H9 (cell line): ENCODE measurements around the gene GATD1. TPM values are rescaled to one million over a fixed set of nuclear protein-coding genes. Genes with fewer than 3 reads are reported as not detected.
A peak's percentile ranks its signal among the peaks of the same experiment; 100 is the strongest.

Experiments
- DNase-seq: peaks from one replicate; pipeline ENCODE4 v3.0.0-alpha.2; 2017
- H2AFZ ChIP-seq: one replicate; pipeline ENCODE4 v1.6.1; 2013; ENCODE audit warnings: mild to moderate bottlenecking, low read length, control low read depth, moderate library complexity
- H2AK5ac ChIP-seq: 2 replicates; pipeline ENCODE4 v1.6.1; 2013; ENCODE audit warnings: low read length, control low read depth, mixed read lengths; ENCODE audit not compliant: insufficient read length
- H2BK120ac ChIP-seq: one replicate; pipeline ENCODE4 v1.6.1; 2013; ENCODE audit warnings: low read depth, mild to moderate bottlenecking, low read length, control low read depth, inconsistent platforms; ENCODE audit not compliant: poor library complexity, severe bottlenecking
- H2BK12ac ChIP-seq: 2 replicates; pipeline ENCODE4 v1.6.1; 2013; ENCODE audit warnings: low read length, control low read depth, mixed read lengths, low read depth; ENCODE audit not compliant: insufficient read length
- H2BK15ac ChIP-seq: 2 replicates; pipeline ENCODE4 v1.6.1; 2013; ENCODE audit warnings: low read depth, low read length, control low read depth
- H2BK20ac ChIP-seq: one replicate; pipeline ENCODE4 v1.6.1; 2013; ENCODE audit warnings: low read depth, mild to moderate bottlenecking, low read length, control low read depth, inconsistent platforms; ENCODE audit not compliant: poor library complexity, severe bottlenecking
- H2BK5ac ChIP-seq: 2 replicates; pipeline ENCODE4 v1.6.1; 2013; ENCODE audit warnings: low read length, control low read depth, mixed read lengths; ENCODE audit not compliant: insufficient read length
- H3K14ac ChIP-seq: 2 replicates; pipeline ENCODE4 v1.6.1; 2013; ENCODE audit warnings: low read length, control low read depth; ENCODE audit not compliant: insufficient read depth
- H3K18ac ChIP-seq: 2 replicates; pipeline ENCODE4 v1.6.1; 2013; ENCODE audit warnings: low read depth, mild to moderate bottlenecking, mixed read lengths, low read length, control low read depth; ENCODE audit not compliant: insufficient read length
- H3K23ac ChIP-seq: 2 replicates; pipeline ENCODE4 v1.6.1; 2013; ENCODE audit warnings: low read length, control low read depth, mixed read lengths, low read depth; ENCODE audit not compliant: insufficient read length
- H3K23me2 ChIP-seq: 2 replicates; pipeline ENCODE4 v1.6.1; 2013; ENCODE audit warnings: low read depth, mild to moderate bottlenecking, mixed read lengths, low read length, control low read depth; ENCODE audit not compliant: insufficient read length, poor library complexity, severe bottlenecking
- H3K27ac ChIP-seq: 2 replicates; pipeline ENCODE4 v1.5.1; 2013; ENCODE audit warnings: low read length, control low read depth, mixed read lengths, low read depth; ENCODE audit not compliant: insufficient read length
- H3K27me3 ChIP-seq: 2 replicates; pipeline ENCODE4 v1.6.1; 2013; ENCODE audit warnings: low read length, control low read depth, inconsistent platforms; ENCODE audit not compliant: insufficient read depth
- H3K4ac ChIP-seq: 2 replicates; pipeline ENCODE4 v1.6.1; 2013; ENCODE audit warnings: low read depth, mild to moderate bottlenecking, control low read depth, inconsistent platforms, low read length, moderate library complexity
- H3K4me1 ChIP-seq: 2 replicates; pipeline ENCODE4 v1.6.1; 2013; ENCODE audit warnings: low read length, control low read depth, inconsistent platforms; ENCODE audit not compliant: insufficient read depth
- H3K4me2 ChIP-seq: 2 replicates; pipeline ENCODE4 v1.6.1; 2013; ENCODE audit warnings: low read length, control low read depth, mixed read lengths; ENCODE audit not compliant: insufficient read length, insufficient read depth
- H3K56ac ChIP-seq: 2 replicates; pipeline ENCODE4 v1.6.1; 2013; ENCODE audit warnings: low read depth, mild to moderate bottlenecking, mixed read lengths, low read length, control low read depth; ENCODE audit not compliant: insufficient read length
- H3K79me1 ChIP-seq: 2 replicates; pipeline ENCODE4 v1.6.1; 2013; ENCODE audit warnings: low read depth, mild to moderate bottlenecking, moderate library complexity, low read length, control low read depth, inconsistent platforms; ENCODE audit not compliant: insufficient read depth, poor library complexity, severe bottlenecking
- H3K79me2 ChIP-seq: 2 replicates; pipeline ENCODE4 v1.6.1; 2013; ENCODE audit warnings: low read length, control low read depth, inconsistent platforms; ENCODE audit not compliant: insufficient read depth
- H3K9ac ChIP-seq: 2 replicates; pipeline ENCODE4 v1.6.1; 2013; ENCODE audit warnings: low read length, control low read depth, mixed read lengths; ENCODE audit not compliant: insufficient read length; ENCODE audit errors: extremely low read depth
- H3K9me3 ChIP-seq: one replicate; pipeline ENCODE4 v1.6.1; 2013; ENCODE audit warnings: low read depth, low read length, inconsistent platforms; ENCODE audit not compliant: control insufficient read depth
- H3T11ph ChIP-seq: one replicate; pipeline ENCODE4 v1.6.1; 2013; ENCODE audit warnings: mild to moderate bottlenecking, low read length, control low read depth, inconsistent platforms
- H4K20me1 ChIP-seq: one replicate; pipeline ENCODE4 v1.6.1; 2013; ENCODE audit not compliant: control insufficient read depth, insufficient read length, insufficient read depth
- H4K5ac ChIP-seq: 2 replicates; pipeline ENCODE4 v1.6.1; 2013; ENCODE audit warnings: low read depth, mild to moderate bottlenecking, mixed read lengths, low read length, control low read depth; ENCODE audit not compliant: insufficient read length
- H4K8ac ChIP-seq: replicated peaks from 2 replicates; pipeline ENCODE4 v1.6.1; 2013; ENCODE audit warnings: low read length, control low read depth, mixed read lengths, low read depth; ENCODE audit not compliant: insufficient read length
- H4K91ac ChIP-seq: 2 replicates; pipeline ENCODE4 v1.6.1; 2013; ENCODE audit warnings: low read depth, mild to moderate bottlenecking, moderate library complexity, mixed read lengths, low read length, control low read depth; ENCODE audit not compliant: insufficient read length
- H3K27ac Mint-ChIP-seq, 3 experiments: 2 replicates in 2 of 3; 3 replicates in 1 of 3; pipeline ENCODE4 v1.8.0; 2020 to 2021; ENCODE audit warnings: mixed read lengths in 3 of 3, mild to moderate bottlenecking in 1 of 3, moderate library complexity in 1 of 3
- H3K27me3 Mint-ChIP-seq: 2 replicates; pipeline ENCODE4 v1.8.0; 2021; ENCODE audit warnings: low read depth, mild to moderate bottlenecking, moderate library complexity, mixed read lengths
- H3K36me3 Mint-ChIP-seq, 3 experiments: 2 replicates in 2 of 3; 3 replicates in 1 of 3; pipeline ENCODE4 v1.8.0; 2020 to 2021; ENCODE audit warnings: low read depth in 3 of 3, mixed read lengths in 3 of 3; ENCODE audit not compliant: insufficient read depth in 1 of 3
- H3K4me1 Mint-ChIP-seq, 2 experiments: 2 replicates each; pipeline ENCODE4 v1.8.0; 2020; ENCODE audit warnings: mixed read lengths in 2 of 2
- H3K4me3 Mint-ChIP-seq, 2 experiments: 2 replicates in 1 of 2; 3 replicates in 1 of 2; pipeline ENCODE4 v1.8.0; 2020 to 2021; ENCODE audit warnings: mild to moderate bottlenecking in 2 of 2, mixed read lengths in 2 of 2, moderate library complexity in 1 of 2
- H3K9me3 Mint-ChIP-seq, 2 experiments: 2 replicates in 1 of 2; 3 replicates in 1 of 2; pipeline ENCODE4 v1.8.0; 2020; ENCODE audit warnings: mild to moderate bottlenecking in 2 of 2, mixed read lengths in 2 of 2, moderate library complexity in 1 of 2
- CTCF ChIP-seq: fragments of 200-600 bp; sonication (generic); conservative IDR thresholded peaks from 3 replicates; pipeline ENCODE4 v1.8.0; 2021; ENCODE audit warnings: antibody characterized with exemption, mild to moderate bottlenecking
- WGBS: extraction: QIAGEN DNeasy Blood & Tissue Kit; methylation state at CpG from one replicate; pipeline ENCODE4 v1.1.7; 2013; ENCODE audit warnings: missing lambda C conversion rate, low lambda C conversion rate, mixed read lengths; ENCODE audit not compliant: insufficient read length; ENCODE audit errors: extremely low coverage; 5-methylcytosine and 5-hydroxymethylcytosine counted together
- total RNA-seq: library from RNA; stranded (reverse); gene quantifications from 2 replicates; pipeline ENCODE4 v1.2.1, GENCODE V29; 2021

GATD1 gene
- total RNA-seq, 1 experiment from 2014 or later, result 60.0 TPM

- Histone ChIP-seq H4K20me1 (no peaks in the 10 kb centered on the region), H3K27ac (no peak overlapping the region), H2BK120ac (no peak overlapping the region), H2BK15ac (no peak overlapping the region), H3K27me3 (no peaks in the 10 kb centered on the region), H3K4ac (no peak overlapping the region), H4K91ac (no peak overlapping the region), H2BK12ac (no peak overlapping the region), H3K79me1 (no peaks in the 10 kb centered on the region), H3K4me1 (no peaks in the 10 kb centered on the region), H2BK20ac (no peak overlapping the region), H3K23ac (no peak overlapping the region), H2AFZ (no peak overlapping the region), H3K14ac (no peak overlapping the region; the same call in 1 of the 2 replicates), H3K18ac (no peak overlapping the region), H3K4me2 (no peak overlapping the region), H3K9ac (no peak overlapping the region), H3K23me2 (peaks cover 7% of the 10 kb centered on the region), H3K56ac (no peak overlapping the region), H3K9me3 (no peaks in the 10 kb centered on the region), H4K5ac (no peak overlapping the region), H2BK5ac (no peak overlapping the region), H4K8ac (no peak overlapping the region), H3T11ph (no peak overlapping the region), H2AK5ac (no peak overlapping the region), H3K79me2 (no peaks in the 10 kb centered on the region)
- no CpG with 5 or more reads among the region's 15 CpGs for WGBS
- Mint-ChIP-seq H3K27me3 (peaks cover 5% of the 10 kb centered on the region), H3K4me3 (no peak overlapping the region), H3K27ac (0 out of 7 replicates have a peak overlapping the region, but pooled peaks of 1 of the 3 experiments have one; percentile 48), H3K9me3 (peaks cover 1 to 2% of the 10 kb centered on the region in 2 experiments; a peak in 2 of 5 replicates), H3K36me3 (peaks cover under 1 to 2% (median under 1%) of the 10 kb centered on the region in 3 experiments; a peak in 3 of 7 replicates), H3K4me1 (peaks cover 7 to 13% of the 10 kb centered on the region in 2 experiments; a peak in 3 of 4 replicates)
- no peak for TF ChIP-seq CTCF
- DNase-seq, result no peak
Observed at GRCh38 chr11:728901-729491, 48.3 kb downstream of the GATD1 start.
